Prostate gland (tissue), 2 donors: ENCODE measurements around the gene DRC7.

Experiments used
- CTCF ChIP-seq, 4 experiments: fragments of 200-600 bp in 2 of 4; fragments of 450-650 bp in 2 of 4; sonication (generic) in 2 of 4; IDR thresholded peaks; 1 replicate in 3 of 4; 2 replicates in 1 of 4; pipeline ENCODE4 v1.5.1; 2016 to 2019; ENCODE audit warnings: antibody characterized with exemption in 4 of 4, mild to moderate bottlenecking in 2 of 4, moderate library complexity in 2 of 4
- POLR2A ChIP-seq: fragments of 450-650 bp; IDR thresholded peaks from one replicate; pipeline ENCODE4 v1.6.1; 2016; ENCODE audit warnings: antibody characterized with exemption, mild to moderate bottlenecking
- POLR2AphosphoS5 ChIP-seq: sonication (generic); formaldehyde crosslinking; IDR thresholded peaks from one replicate; pipeline ENCODE4 v1.6.1; 2017; ENCODE audit warnings: antibody characterized with exemption

- no peak for TF ChIP-seq CTCF (IDR thresholded peaks at IDR 0.05)
- no peak for TF ChIP-seq POLR2A
- no peak for TF ChIP-seq POLR2AphosphoS5
Observed at GRCh38 chr16:57685633-57686032, 9.0 kb upstream of the DRC7 start.
